Transverse colon (tissue), 3 donors: Measurements from ENCODE around the gene CPTP.
A peak's percentile ranks its signal among the peaks of the same experiment; 100 is the strongest.

ENCODE experiments used
- CTCF ChIP-seq, 5 experiments: fragments of 200-600 bp in 3 of 5; fragments of 450-650 bp in 2 of 5; sonication (generic) in 3 of 5; IDR thresholded peaks; 1 replicate in 2 of 5; 2 replicates in 3 of 5; pipeline ENCODE4 v1.5.1; 2016 to 2017; ENCODE audit warnings: antibody characterized with exemption in 5 of 5, inconsistent platforms in 3 of 5, mild to moderate bottlenecking in 2 of 5, moderate library complexity in 1 of 5
- POLR2A ChIP-seq: fragments of 450-650 bp; IDR thresholded peaks from one replicate; pipeline ENCODE4 v1.6.1; 2016; ENCODE audit warnings: antibody characterized with exemption, mild to moderate bottlenecking, moderate library complexity

GRCh38 chr1:1371746-1372711, 47.4 kb downstream of the CPTP start:
- peak; percentile 89 to 98 (median 96) for TF ChIP-seq CTCF (IDR thresholded peaks at IDR 0.05)
- no peak for TF ChIP-seq POLR2A
